ENCODE results near the gene ADAMTS2.

ADAMTS2 gene

DNA sequence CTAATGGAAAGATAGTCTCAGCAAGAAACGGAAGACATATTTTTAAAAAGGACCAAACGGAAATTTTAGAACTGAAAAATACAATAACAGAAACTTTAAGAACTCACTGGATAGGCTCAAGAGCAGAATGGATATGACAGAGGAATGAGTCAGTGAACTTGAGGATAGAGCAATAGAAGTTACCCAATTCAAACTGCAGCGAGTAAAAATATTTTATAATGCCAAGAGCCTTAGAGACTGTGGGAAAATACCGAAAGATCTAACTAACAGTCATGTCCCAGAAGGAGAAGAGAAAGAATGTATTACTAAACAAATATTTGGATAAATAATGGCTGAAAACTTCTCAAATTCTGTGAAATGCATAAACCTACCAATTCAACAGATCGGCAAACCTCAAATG, 40.8 kb downstream of the ADAMTS2 start:
- CTCF ChIA-PET: no interaction called here
- no peak for TF ChIP-seq L3MBTL2 (conservative IDR thresholded peaks at IDR 0.05)
- POLR2A ChIA-PET: no interaction called here
- no peak for DNase-seq (ENCODE audit: extremely low spot score)

DNA sequence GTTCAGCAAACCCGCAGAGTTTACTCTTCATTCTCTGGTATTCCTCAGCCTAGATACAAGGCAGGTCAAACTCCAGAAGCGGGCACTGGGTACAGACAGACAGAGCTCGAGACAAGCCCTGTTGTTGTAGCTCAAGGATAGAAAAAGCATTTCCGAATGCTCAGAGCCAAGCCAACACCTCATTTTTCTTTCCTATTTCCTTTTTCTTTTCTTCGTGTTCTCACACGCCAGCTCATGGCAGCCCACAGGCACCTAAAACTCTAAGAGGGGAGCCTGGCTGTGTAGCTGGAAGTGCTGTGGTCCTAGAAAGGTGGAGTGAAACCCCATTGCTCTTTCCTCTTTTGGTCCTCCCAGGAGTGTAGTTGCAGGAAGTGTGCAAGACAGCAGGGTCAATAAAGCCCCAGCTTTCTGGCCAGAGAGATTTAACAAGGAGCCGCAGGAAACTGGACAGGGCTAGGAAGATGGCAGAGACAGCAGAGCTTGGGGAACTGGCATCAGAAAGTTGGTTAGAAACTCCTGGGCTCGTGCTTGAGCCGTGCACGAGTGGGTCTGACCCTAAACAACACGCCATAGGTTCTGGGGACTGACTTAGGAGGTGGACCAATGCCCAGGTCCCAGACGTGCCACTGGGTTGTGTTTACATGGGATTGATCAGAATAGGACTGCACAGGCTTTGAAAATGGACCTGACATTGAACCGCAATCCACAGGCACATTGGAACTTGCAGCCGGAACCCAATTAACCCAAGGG, 41.6 kb downstream of the ADAMTS2 start:
- DNase-seq (ENCODE audit: extremely low spot score): no peak
- TF ChIP-seq FOXA1 (IDR thresholded peaks at IDR 0.05) (no peak), L3MBTL2 (conservative IDR thresholded peaks at IDR 0.05) (no peak), TARDBP (IDR thresholded peaks at IDR 0.05) (no peak), FOXM1 (IDR thresholded peaks at IDR 0.05; ENCODE audit: borderline replicate concordance) (no peak), SP1 (IDR thresholded peaks at IDR 0.05) (no peak), HDGF (IDR thresholded peaks at IDR 0.05; ENCODE audit: borderline replicate concordance) (no peak), ELF4 (IDR thresholded peaks at IDR 0.05) (no peak), BHLHE40 (IDR thresholded peaks at IDR 0.05; ENCODE audit: borderline replicate concordance) (no peak), ARNT (IDR thresholded peaks at IDR 0.05) (no peak)
- ChIA-PET POLR2A (no interaction called here), CTCF (no interaction called here)

DNA sequence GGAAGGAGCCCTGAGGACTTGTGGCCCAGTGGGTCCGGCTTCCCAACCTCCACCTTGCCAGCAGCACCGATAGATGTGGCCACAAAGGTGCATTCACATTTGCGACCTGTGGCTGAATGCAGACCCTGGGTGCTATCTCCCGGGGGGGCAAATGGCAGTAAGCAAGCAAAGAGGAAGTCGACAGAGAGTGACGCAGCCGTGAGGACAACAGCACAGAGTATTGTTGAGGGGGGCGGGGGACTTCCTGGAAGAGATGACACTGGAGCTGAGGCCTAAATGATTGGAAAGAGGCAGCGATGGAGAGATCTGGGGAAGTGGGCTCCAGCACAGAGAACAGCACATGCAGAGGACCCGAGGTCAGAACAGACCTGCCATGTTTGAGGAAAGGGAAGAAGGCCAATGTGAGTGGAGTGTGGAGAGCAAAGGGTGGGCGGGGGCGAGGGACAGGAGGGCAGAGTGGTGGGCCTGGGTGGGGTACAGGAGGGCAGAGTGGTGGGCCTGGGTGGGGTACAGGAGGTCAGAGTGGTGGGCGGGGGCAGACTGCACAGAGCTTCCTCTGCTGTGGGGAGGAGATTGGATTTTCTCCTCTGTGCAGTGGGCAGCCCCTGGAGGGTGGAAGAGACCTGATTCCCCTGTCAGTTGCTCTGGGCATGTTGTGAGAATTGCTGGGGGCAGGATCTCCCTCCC, 42.6 kb downstream of the ADAMTS2 start:
- POLR2A ChIA-PET: no interaction called here
- CTCF ChIA-PET: no interaction called here
- TF ChIP-seq FOXA1 (IDR thresholded peaks at IDR 0.05): no peak
- no peak for TF ChIP-seq FOXM1 (IDR thresholded peaks at IDR 0.05; ENCODE audit: borderline replicate concordance)
- no peak for TF ChIP-seq SUZ12 (IDR thresholded peaks at IDR 0.05)
- TF ChIP-seq ELF4 (IDR thresholded peaks at IDR 0.05): no peak
- no peak for TF ChIP-seq LEF1 (IDR thresholded peaks at IDR 0.05; ENCODE audit: borderline replicate concordance)
- TF ChIP-seq CTBP1 (IDR thresholded peaks at IDR 0.05; ENCODE audit: borderline replicate concordance): no peak
- no peak for TF ChIP-seq HDGF (IDR thresholded peaks at IDR 0.05; ENCODE audit: borderline replicate concordance)
- TF ChIP-seq NFRKB (IDR thresholded peaks at IDR 0.05): no peak
- no peak for TF ChIP-seq FOXK2 (IDR thresholded peaks at IDR 0.05)
- TF ChIP-seq, protein P1, sequence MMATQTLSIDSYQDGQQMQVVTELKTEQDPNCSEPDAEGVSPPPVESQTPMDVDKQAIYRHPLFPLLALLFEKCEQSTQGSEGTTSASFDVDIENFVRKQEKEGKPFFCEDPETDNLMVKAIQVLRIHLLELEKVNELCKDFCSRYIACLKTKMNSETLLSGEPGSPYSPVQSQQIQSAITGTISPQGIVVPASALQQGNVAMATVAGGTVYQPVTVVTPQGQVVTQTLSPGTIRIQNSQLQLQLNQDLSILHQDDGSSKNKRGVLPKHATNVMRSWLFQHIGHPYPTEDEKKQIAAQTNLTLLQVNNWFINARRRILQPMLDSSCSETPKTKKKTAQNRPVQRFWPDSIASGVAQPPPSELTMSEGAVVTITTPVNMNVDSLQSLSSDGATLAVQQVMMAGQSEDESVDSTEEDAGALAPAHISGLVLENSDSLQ (IDR thresholded peaks at IDR 0.05): no peak
- no peak for TF ChIP-seq ARNT (IDR thresholded peaks at IDR 0.05)
- no peak for TF ChIP-seq ZNF384 (IDR thresholded peaks at IDR 0.05)
- no peak for DNase-seq (ENCODE audit: extremely low spot score)

DNA sequence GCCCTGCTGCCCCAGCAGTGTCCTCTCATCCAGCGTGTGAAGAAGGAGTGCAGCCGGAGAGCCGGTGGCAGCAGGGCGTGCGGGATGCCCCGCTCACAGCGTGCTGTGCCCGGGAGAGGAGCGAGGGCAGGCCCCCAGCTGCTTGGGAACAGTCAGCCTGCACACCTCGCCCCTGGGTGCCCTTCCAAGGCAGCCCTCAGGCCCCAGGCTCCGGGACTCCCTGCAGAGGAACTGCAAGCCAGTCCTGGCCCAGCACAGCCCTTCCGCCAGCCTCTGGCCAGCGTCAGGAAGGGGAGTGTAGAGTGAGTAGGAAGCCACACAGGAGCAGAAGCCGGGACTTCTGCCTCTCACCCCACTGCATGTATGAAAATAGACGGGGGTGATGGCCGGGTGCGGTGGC, 43.5 kb downstream of the ADAMTS2 start:
- POLR2A ChIA-PET: no interaction called here
- DNase-seq (ENCODE audit: extremely low spot score): no peak
- CTCF ChIA-PET: no interaction called here
- TF ChIP-seq BHLHE40 (IDR thresholded peaks at IDR 0.05; ENCODE audit: borderline replicate concordance) (no peak), FOXK2 (IDR thresholded peaks at IDR 0.05) (no peak), LEF1 (IDR thresholded peaks at IDR 0.05; ENCODE audit: borderline replicate concordance) (no peak), FOXM1 (IDR thresholded peaks at IDR 0.05; ENCODE audit: borderline replicate concordance) (no peak), SUZ12 (IDR thresholded peaks at IDR 0.05) (no peak), HDGF (IDR thresholded peaks at IDR 0.05; ENCODE audit: borderline replicate concordance) (no peak), SP1 (IDR thresholded peaks at IDR 0.05) (no peak), ARNT (IDR thresholded peaks at IDR 0.05) (no peak), TARDBP (IDR thresholded peaks at IDR 0.05) (no peak), ZNF384 (IDR thresholded peaks at IDR 0.05) (no peak), NFRKB (IDR thresholded peaks at IDR 0.05) (no peak), FOXA1 (IDR thresholded peaks at IDR 0.05) (no peak), CTBP1 (IDR thresholded peaks at IDR 0.05; ENCODE audit: borderline replicate concordance) (no peak), ELF4 (IDR thresholded peaks at IDR 0.05) (no peak), L3MBTL2 (conservative IDR thresholded peaks at IDR 0.05) (no peak)
- TF ChIP-seq, protein P1 (IDR thresholded peaks at IDR 0.05): no peak

DNA sequence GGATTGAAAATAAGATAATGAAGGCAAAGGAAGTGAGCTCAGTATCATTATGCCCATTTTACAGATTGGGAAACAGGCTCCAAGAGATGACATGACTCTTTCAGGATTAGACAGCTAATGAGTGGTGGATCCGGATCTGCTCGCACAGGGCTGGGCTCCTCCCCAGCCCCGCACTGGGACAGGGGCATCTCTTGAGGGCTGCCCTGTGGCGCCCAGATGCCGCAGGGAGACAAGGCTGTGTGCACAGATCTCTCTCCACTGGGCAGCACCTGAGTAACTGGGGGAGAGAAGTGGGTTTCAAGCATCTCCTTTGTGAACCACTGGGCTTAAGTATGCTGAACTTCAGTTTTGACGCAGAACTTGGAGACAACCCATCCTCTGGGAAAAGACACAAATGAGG, 43.9 kb downstream of the ADAMTS2 start:
- TF ChIP-seq SP1 (IDR thresholded peaks at IDR 0.05) (no peak), FOXM1 (IDR thresholded peaks at IDR 0.05; ENCODE audit: borderline replicate concordance) (no peak), ELF4 (IDR thresholded peaks at IDR 0.05) (no peak), FOXA1 (IDR thresholded peaks at IDR 0.05) (no peak), SUZ12 (IDR thresholded peaks at IDR 0.05) (no peak), ARNT (IDR thresholded peaks at IDR 0.05) (no peak), ZNF384 (IDR thresholded peaks at IDR 0.05) (no peak), TARDBP (IDR thresholded peaks at IDR 0.05) (no peak), BHLHE40 (IDR thresholded peaks at IDR 0.05; ENCODE audit: borderline replicate concordance) (no peak)
- TF ChIP-seq, protein P1 (IDR thresholded peaks at IDR 0.05): no peak
- POLR2A ChIA-PET: no interaction called here
- DNase-seq (ENCODE audit: extremely low spot score): no peak
- CTCF ChIA-PET: no interaction called here

DNA sequence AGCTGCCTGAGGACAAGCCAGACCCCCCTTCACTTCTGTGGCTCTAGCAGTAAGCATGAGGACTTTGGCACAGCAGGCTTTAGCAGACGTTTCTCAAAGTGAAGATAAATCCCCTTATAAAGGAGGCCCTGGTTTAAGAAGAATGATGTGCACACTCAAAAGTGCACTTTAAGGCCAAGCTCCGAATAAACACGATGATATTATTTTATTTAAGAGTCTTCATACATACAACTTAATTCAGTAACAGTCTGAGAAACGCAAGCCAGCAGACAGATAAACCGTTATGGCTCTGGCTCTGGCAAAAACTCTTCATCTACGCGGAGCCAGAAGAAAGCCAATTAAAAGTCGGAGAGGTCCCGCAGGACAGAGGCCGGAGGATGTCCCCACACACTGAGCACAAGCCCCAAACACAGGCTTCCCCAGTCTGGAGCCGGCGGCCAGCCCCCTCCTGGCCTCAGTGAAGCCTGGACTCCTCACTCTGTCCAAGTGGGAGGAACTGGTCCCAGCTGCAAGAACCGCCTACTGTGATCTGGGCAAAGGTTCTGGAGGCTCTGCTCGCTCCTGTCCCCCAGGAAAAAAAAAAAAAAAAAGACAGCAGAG, 44.6 kb downstream of the ADAMTS2 start:
- no peak for DNase-seq (ENCODE audit: extremely low spot score)
- POLR2A ChIA-PET: no interaction called here
- TF ChIP-seq SP1 (IDR thresholded peaks at IDR 0.05) (no peak), L3MBTL2 (conservative IDR thresholded peaks at IDR 0.05) (no peak), CTBP1 (IDR thresholded peaks at IDR 0.05; ENCODE audit: borderline replicate concordance) (no peak), NFRKB (IDR thresholded peaks at IDR 0.05) (no peak), HDGF (IDR thresholded peaks at IDR 0.05; ENCODE audit: borderline replicate concordance) (no peak), TARDBP (IDR thresholded peaks at IDR 0.05) (no peak), ARNT (IDR thresholded peaks at IDR 0.05) (no peak), ZNF384 (IDR thresholded peaks at IDR 0.05) (no peak), LEF1 (IDR thresholded peaks at IDR 0.05; ENCODE audit: borderline replicate concordance) (no peak), FOXA1 (IDR thresholded peaks at IDR 0.05) (no peak), FOXM1 (IDR thresholded peaks at IDR 0.05; ENCODE audit: borderline replicate concordance) (no peak), FOXK2 (IDR thresholded peaks at IDR 0.05) (no peak), SUZ12 (IDR thresholded peaks at IDR 0.05) (no peak), ELF4 (IDR thresholded peaks at IDR 0.05) (no peak), BHLHE40 (IDR thresholded peaks at IDR 0.05; ENCODE audit: borderline replicate concordance) (no peak)
- TF ChIP-seq, protein P1 (IDR thresholded peaks at IDR 0.05): no peak
- CTCF ChIA-PET: no interaction called here
